Suprapubic skin (tissue), 3 donors: Measurements from ENCODE around the gene FLVCR2.

Experiments
- CTCF ChIP-seq, 2 donors: fragments of 200-600 bp in 1 of 2; fragments of 450-650 bp in 1 of 2; sonication (generic) in 1 of 2; IDR thresholded peaks; one replicate each; pipeline ENCODE4 v1.5.1; 2016 to 2019; ENCODE audit warnings: antibody characterized with exemption in 2 of 2, mild to moderate bottlenecking in 1 of 2, moderate library complexity in 1 of 2
- POLR2A ChIP-seq, 2 donors: fragments of 450-650 bp; IDR thresholded peaks; one replicate each; pipeline ENCODE4 v1.6.1; 2017; ENCODE audit warnings: antibody characterized with exemption in 2 of 2, mild to moderate bottlenecking in 2 of 2, moderate library complexity in 2 of 2

DNA sequence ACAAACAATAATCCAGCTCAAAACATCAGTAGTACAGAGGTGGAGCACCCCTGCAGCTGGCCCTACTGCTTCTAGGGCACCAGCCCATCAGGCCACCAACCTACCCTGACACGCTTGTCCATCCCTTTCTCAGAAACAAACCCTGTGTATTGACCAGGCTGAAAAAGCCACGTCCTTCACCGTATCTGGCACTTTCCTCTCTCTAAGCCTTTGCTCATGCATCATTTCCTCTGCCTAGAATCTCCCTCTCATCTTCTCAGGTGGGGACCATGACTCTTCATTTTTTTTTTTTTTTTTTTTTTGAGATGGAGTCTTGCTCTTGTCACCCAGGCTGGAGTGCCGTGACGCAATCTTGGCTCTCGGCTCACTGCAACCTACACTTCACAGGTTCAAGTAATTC, 25.3 kb upstream of the FLVCR2 start:
- no peak for TF ChIP-seq CTCF (IDR thresholded peaks at IDR 0.05)
- no peak for TF ChIP-seq POLR2A (IDR thresholded peaks at IDR 0.05)
